HK-2 (cell line): ENCODE measurements around the gene BSDC1.
A peak's percentile ranks its signal among the peaks of the same experiment; 100 is the strongest.
"Not testable (repeated sequence)": the region's sequence is repeated elsewhere in the genome, so short reads cannot be mapped to it uniquely, and the experiment has no call there.

Experiments
- DNase-seq: peaks from one replicate; pipeline ENCODE4 v3.0.0-alpha.2; 2018; ENCODE audit not compliant: unreplicated experiment

The BSDC1 gene

GRCh38 chr1:32394141-32394889, at the start of gene BSDC1:
TSS of gene BSDC1 (minus strand) at chr1:32394441. CDS start at chr1:32394414, 27 bp downstream.
- peak; percentile 98 for DNase-seq

- DNase-seq: not testable (repeated sequence)
Observed at GRCh38 chr1:32441467-32441866, 47.2 kb upstream of the BSDC1 start.

GRCh38 chr1:32438777-32439176, 44.5 kb upstream of the BSDC1 start:
- not testable (repeated sequence) for DNase-seq

- no peak for DNase-seq
Observed at GRCh38 chr1:32438136-32438535, 43.9 kb upstream of the BSDC1 start.

GRCh38 chr1:32431736-32432400, 37.6 kb upstream of the BSDC1 start:
- DNase-seq: no peak

GRCh38 chr1:32427264-32427963, 33.2 kb upstream of the BSDC1 start:
- no peak for DNase-seq

GRCh38 chr1:32426489-32427255, 32.4 kb upstream of the BSDC1 start:
- DNase-seq: no peak

GRCh38 chr1:32421775-32422174, 27.5 kb upstream of the BSDC1 start:
- no peak for DNase-seq

- no peak for DNase-seq
Observed at GRCh38 chr1:32414186-32414886, 20.1 kb upstream of the BSDC1 start.

GRCh38 chr1:32413507-32414185, 19.4 kb upstream of the BSDC1 start:
- DNase-seq: peak; percentile 51

- no peak for DNase-seq
Observed at GRCh38 chr1:32411261-32411660, 17.0 kb upstream of the BSDC1 start.

- no peak for DNase-seq
Observed at GRCh38 chr1:32406629-32407111, 12.4 kb upstream of the BSDC1 start.

GRCh38 chr1:32405672-32406467, 11.6 kb upstream of the BSDC1 start:
- DNase-seq: no peak

- DNase-seq: no peak
Observed at GRCh38 chr1:32404946-32405345, 10.7 kb upstream of the BSDC1 start.

- peak; percentile 79 for DNase-seq
Observed at GRCh38 chr1:32400876-32401631, 6.8 kb upstream of the BSDC1 start.

- no peak for DNase-seq
Observed at GRCh38 chr1:32399843-32400242, 5.6 kb upstream of the BSDC1 start.

GRCh38 chr1:32398401-32398800, 4.2 kb upstream of the BSDC1 start:
- no peak for DNase-seq

- DNase-seq: not testable (repeated sequence)
Observed at GRCh38 chr1:32396524-32396923, 2.3 kb upstream of the BSDC1 start.

GRCh38 chr1:32394890-32395432, 720 bp upstream of the BSDC1 start:
- no peak for DNase-seq
